ENCODE results near the gene NPC1.

Gene NPC1

GRCh38 chr18:23534276-23534675 is 52.0 kb downstream of the NPC1 start:
- H3K4me1 ChIP-seq (ENCODE audit: insufficient read depth, low read length), result no peaks in the 10 kb centered on the region
- no peaks in the 10 kb centered on the region for H3K27me3 ChIP-seq (ENCODE audit: insufficient read depth, low read length)
- no peak overlapping the region for H3K27ac ChIP-seq (ENCODE audit: low read depth, low read length)
- H3K36me3 ChIP-seq (ENCODE audit: insufficient read depth, low read length), result peaks cover 98% of the 10 kb centered on the region
- no peak overlapping the region for H3K4me3 ChIP-seq (ENCODE audit: low read length)
- 95% methylated on average over 16 of the region's 16 CpGs for WGBS
- no peaks in the 10 kb centered on the region for H3K9me3 ChIP-seq (ENCODE audit: insufficient read depth, low read depth, low read length)
- H3K9ac ChIP-seq (ENCODE audit: low read depth, low read length), result no peak overlapping the region

- Histone ChIP-seq H3K27me3 (ENCODE audit: insufficient read depth, low read length) (no peaks in the 10 kb centered on the region), H3K27ac (ENCODE audit: low read depth, low read length) (no peak overlapping the region), H3K36me3 (ENCODE audit: insufficient read depth, low read length) (peaks cover 98% of the 10 kb centered on the region), H3K4me1 (ENCODE audit: insufficient read depth, low read length) (no peaks in the 10 kb centered on the region), H3K4me3 (ENCODE audit: low read length) (no peak overlapping the region), H3K9ac (ENCODE audit: low read depth, low read length) (no peak overlapping the region), H3K9me3 (ENCODE audit: insufficient read depth, low read depth, low read length) (no peaks in the 10 kb centered on the region)
- 95% methylated on average over 4 of the region's 4 CpGs for WGBS
These were observed 53.5 kb downstream of the NPC1 start for GRCh38 chr18:23532848-23533247.

GRCh38 chr18:23531912-23532311 is 54.4 kb downstream of the NPC1 start:
- Histone ChIP-seq H3K27ac (ENCODE audit: low read depth, low read length) (no peak overlapping the region), H3K9me3 (ENCODE audit: insufficient read depth, low read depth, low read length) (no peaks in the 10 kb centered on the region), H3K4me1 (ENCODE audit: insufficient read depth, low read length) (no peaks in the 10 kb centered on the region), H3K27me3 (ENCODE audit: insufficient read depth, low read length) (no peaks in the 10 kb centered on the region), H3K36me3 (ENCODE audit: insufficient read depth, low read length) (peaks cover 99% of the 10 kb centered on the region), H3K4me3 (ENCODE audit: low read length) (no peak overlapping the region), H3K9ac (ENCODE audit: low read depth, low read length) (no peak overlapping the region)
- 96% methylated on average over 13 of the region's 13 CpGs for WGBS

GRCh38 chr18:23530195-23530594 is 56.1 kb downstream of the NPC1 start:
- no peaks in the 10 kb centered on the region for H3K27me3 ChIP-seq (ENCODE audit: insufficient read depth, low read length)
- no peaks in the 10 kb centered on the region for H3K9me3 ChIP-seq (ENCODE audit: insufficient read depth, low read depth, low read length)
- no peak overlapping the region for H3K27ac ChIP-seq (ENCODE audit: low read depth, low read length)
- H3K4me1 ChIP-seq (ENCODE audit: insufficient read depth, low read length), result no peaks in the 10 kb centered on the region
- H3K4me3 ChIP-seq (ENCODE audit: low read length), result no peak overlapping the region
- H3K36me3 ChIP-seq (ENCODE audit: insufficient read depth, low read length), result peaks cover 96% of the 10 kb centered on the region
- WGBS, result 97% methylated on average over 7 of the region's 7 CpGs
- no peak overlapping the region for H3K9ac ChIP-seq (ENCODE audit: low read depth, low read length)

- H3K4me3 ChIP-seq (ENCODE audit: low read length), result no peak overlapping the region
- no peaks in the 10 kb centered on the region for H3K9me3 ChIP-seq (ENCODE audit: insufficient read depth, low read depth, low read length)
- no peaks in the 10 kb centered on the region for H3K4me1 ChIP-seq (ENCODE audit: insufficient read depth, low read length)
- 93% methylated on average over 3 of the region's 3 CpGs for WGBS
- no peaks in the 10 kb centered on the region for H3K27me3 ChIP-seq (ENCODE audit: insufficient read depth, low read length)
- no peak overlapping the region for H3K27ac ChIP-seq (ENCODE audit: low read depth, low read length)
- no peak overlapping the region for H3K9ac ChIP-seq (ENCODE audit: low read depth, low read length)
- H3K36me3 ChIP-seq (ENCODE audit: insufficient read depth, low read length), result peaks cover 91% of the 10 kb centered on the region
These were observed 56.7 kb downstream of the NPC1 start for GRCh38 chr18:23529604-23530003.

GRCh38 chr18:23528580-23529472 is 57.5 kb downstream of the NPC1 start:
- Histone ChIP-seq H3K27ac (ENCODE audit: low read depth, low read length) (no peak overlapping the region), H3K9ac (ENCODE audit: low read depth, low read length) (no peak overlapping the region), H3K9me3 (ENCODE audit: insufficient read depth, low read depth, low read length) (no peaks in the 10 kb centered on the region), H3K4me1 (ENCODE audit: insufficient read depth, low read length) (no peaks in the 10 kb centered on the region), H3K36me3 (ENCODE audit: insufficient read depth, low read length) (peaks cover 91% of the 10 kb centered on the region), H3K4me3 (ENCODE audit: low read length) (no peak overlapping the region), H3K27me3 (ENCODE audit: insufficient read depth, low read length) (no peaks in the 10 kb centered on the region)
- 94% methylated on average over 20 of the region's 20 CpGs for WGBS

- H3K27ac ChIP-seq (ENCODE audit: low read depth, low read length), result no peak overlapping the region
- no peaks in the 10 kb centered on the region for H3K9me3 ChIP-seq (ENCODE audit: insufficient read depth, low read depth, low read length)
- 94% methylated on average over 5 of the region's 5 CpGs for WGBS
- H3K36me3 ChIP-seq (ENCODE audit: insufficient read depth, low read length), result peaks cover 89% of the 10 kb centered on the region
- H3K4me1 ChIP-seq (ENCODE audit: insufficient read depth, low read length), result no peaks in the 10 kb centered on the region
- H3K4me3 ChIP-seq (ENCODE audit: low read length), result no peak overlapping the region
- no peaks in the 10 kb centered on the region for H3K27me3 ChIP-seq (ENCODE audit: insufficient read depth, low read length)
- H3K9ac ChIP-seq (ENCODE audit: low read depth, low read length), result no peak overlapping the region
These were observed 59.7 kb downstream of the NPC1 start for GRCh38 chr18:23526501-23527063.

- no peak overlapping the region for H3K9ac ChIP-seq (ENCODE audit: low read depth, low read length)
- no peak overlapping the region for H3K4me3 ChIP-seq (ENCODE audit: low read length)
- no peaks in the 10 kb centered on the region for H3K27me3 ChIP-seq (ENCODE audit: insufficient read depth, low read length)
- H3K9me3 ChIP-seq (ENCODE audit: insufficient read depth, low read depth, low read length), result no peaks in the 10 kb centered on the region
- H3K27ac ChIP-seq (ENCODE audit: low read depth, low read length), result no peak overlapping the region
- no peaks in the 10 kb centered on the region for H3K4me1 ChIP-seq (ENCODE audit: insufficient read depth, low read length)
- 94% methylated on average over 12 of the region's 14 CpGs for WGBS
- peaks cover 88% of the 10 kb centered on the region for H3K36me3 ChIP-seq (ENCODE audit: insufficient read depth, low read length)
These were observed 62.0 kb downstream of the NPC1 start for GRCh38 chr18:23524213-23524707.

GRCh38 chr18:23523429-23524212 is 62.7 kb downstream of the NPC1 start:
- WGBS, result 93% methylated on average over 12 of the region's 12 CpGs
- no peaks in the 10 kb centered on the region for H3K9me3 ChIP-seq (ENCODE audit: insufficient read depth, low read depth, low read length)
- H3K27me3 ChIP-seq (ENCODE audit: insufficient read depth, low read length), result no peaks in the 10 kb centered on the region
- no peak overlapping the region for H3K9ac ChIP-seq (ENCODE audit: low read depth, low read length)
- no peak overlapping the region for H3K27ac ChIP-seq (ENCODE audit: low read depth, low read length)
- no peaks in the 10 kb centered on the region for H3K4me1 ChIP-seq (ENCODE audit: insufficient read depth, low read length)
- peaks cover 88% of the 10 kb centered on the region for H3K36me3 ChIP-seq (ENCODE audit: insufficient read depth, low read length)
- H3K4me3 ChIP-seq (ENCODE audit: low read length), result no peak overlapping the region

GRCh38 chr18:23521907-23522306 is 64.4 kb downstream of the NPC1 start:
- Histone ChIP-seq H3K4me3 (ENCODE audit: low read length) (no peak overlapping the region), H3K36me3 (ENCODE audit: insufficient read depth, low read length) (peaks cover 85% of the 10 kb centered on the region), H3K27ac (ENCODE audit: low read depth, low read length) (no peak overlapping the region), H3K9ac (ENCODE audit: low read depth, low read length) (no peak overlapping the region), H3K9me3 (ENCODE audit: insufficient read depth, low read depth, low read length) (no peaks in the 10 kb centered on the region), H3K4me1 (ENCODE audit: insufficient read depth, low read length) (no peaks in the 10 kb centered on the region), H3K27me3 (ENCODE audit: insufficient read depth, low read length) (no peaks in the 10 kb centered on the region)
- 96% methylated on average over 7 of the region's 7 CpGs for WGBS

GRCh38 chr18:23521271-23521670 is 65.0 kb downstream of the NPC1 start:
- Histone ChIP-seq H3K27ac (ENCODE audit: low read depth, low read length) (no peak overlapping the region), H3K9me3 (ENCODE audit: insufficient read depth, low read depth, low read length) (no peaks in the 10 kb centered on the region), H3K9ac (ENCODE audit: low read depth, low read length) (no peak overlapping the region), H3K4me1 (ENCODE audit: insufficient read depth, low read length) (no peaks in the 10 kb centered on the region), H3K4me3 (ENCODE audit: low read length) (no peak overlapping the region), H3K36me3 (ENCODE audit: insufficient read depth, low read length) (peaks cover 83% of the 10 kb centered on the region), H3K27me3 (ENCODE audit: insufficient read depth, low read length) (no peaks in the 10 kb centered on the region)
- WGBS, result 90% methylated on average over 6 of the region's 7 CpGs

All from HUES64 (cell line).